ENCODE results near the gene NEURL1. TPM values are rescaled to one million over a fixed set of nuclear protein-coding genes. Genes with fewer than 3 reads are reported as not detected.

NEURL1 gene
- total and polyA plus RNA-seq, 2 donors (not counting 3 experiments of a cell fraction or from before 2014, with no cell fraction given): 0.06 to 0.22 TPM

DNA sequence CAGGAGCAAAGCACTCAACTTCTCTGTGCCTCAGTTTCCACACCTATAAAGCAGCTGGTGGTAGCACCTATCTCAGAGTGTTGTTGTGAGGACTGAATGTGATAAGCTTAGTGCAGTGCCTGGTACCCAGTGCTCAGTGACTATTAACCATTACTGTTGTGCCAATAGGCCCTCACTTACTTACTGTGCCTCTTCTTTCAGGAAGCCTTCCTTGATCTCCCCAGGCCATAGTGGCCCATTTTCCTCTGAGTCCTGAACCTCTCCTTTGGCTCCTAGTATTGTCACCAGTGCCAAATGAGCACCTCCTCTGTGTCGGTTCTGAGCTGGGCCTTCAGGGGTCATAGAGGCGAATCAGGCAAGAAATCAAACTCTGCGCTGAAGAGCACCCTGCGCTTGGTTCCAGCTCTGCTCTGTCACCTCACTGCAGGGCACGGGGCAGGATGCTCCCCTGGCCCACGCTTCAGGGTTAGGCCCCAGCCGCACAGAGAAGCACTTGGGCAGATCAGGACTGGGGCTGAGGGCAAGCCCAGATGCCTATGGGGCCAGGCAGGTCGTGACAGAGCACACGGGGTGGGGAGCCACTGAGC, 37.3 kb upstream of the NEURL1 start:
- Histone ChIP-seq H3K27me3 (ENCODE audit: control insufficient read depth in 2 of 2, insufficient read depth in 2 of 2, low read length in 2 of 2) (no peaks in the 10 kb centered on the region), H3K9me1 (replicated peaks; ENCODE audit: control insufficient read depth, extremely low read depth, insufficient read depth, low read length) (no peaks in the 10 kb centered on the region), H3K9me3 (replicated peaks; ENCODE audit: control insufficient read depth, insufficient read depth, low read length) (no peaks in the 10 kb centered on the region), H3K79me2 (ENCODE audit: control insufficient read depth, insufficient read depth, low read length) (no peaks in the 10 kb centered on the region), H3K4me3 (replicated peaks in 1 of 3; ENCODE audit: insufficient read depth in 1 of 3, low read depth in 1 of 3, low read length in 3 of 3) (no peak overlapping the region), H3K36me3 (ENCODE audit: control insufficient read depth in 2 of 2, extremely low read depth in 1 of 2, insufficient read depth in 2 of 2, low read length in 2 of 2) (no peaks in the 10 kb centered on the region), H3K4me1 (ENCODE audit: control insufficient read depth, extremely low read depth, insufficient read depth, low read length) (peaks cover 12% of the 10 kb centered on the region), H3K27ac (ENCODE audit: insufficient read depth, low read depth, low read length) (no peak overlapping the region), H3K9ac (replicated peaks; ENCODE audit: extremely low read depth, insufficient read depth, low read length) (no peak overlapping the region), H2AFZ (ENCODE audit: low read depth, low read length) (no peak overlapping the region), H3K4me2 (ENCODE audit: insufficient read depth, low read length) (no peak overlapping the region), H4K20me1 (replicated peaks; ENCODE audit: control insufficient read depth, extremely low read depth, insufficient read depth, low read length) (no peaks in the 10 kb centered on the region)
- FAIRE-seq: no peak
- dilution Hi-C loops (cut with MboI; ENCODE audit: extremely low pct_ligation_motif_present, low sequenced_read_pairs): no loop called here
- ChIA-PET CTCF (no interaction called here), POLR2A (no interaction called here)
- BruUV-seq (replicated peaks): no TSS peak
- DNase-seq (ENCODE audit: low read depth, low spot score): no peak
- intact Hi-C loops (cut with micrococcal nuclease): no loop called here
- TF ChIP-seq FOS (IDR thresholded peaks at IDR 0.05; ENCODE audit: borderline replicate concordance, insufficient read depth, low read length) (no peak), GATA2 (IDR thresholded peaks at IDR 0.05; ENCODE audit: insufficient read depth, insufficient read length, low read depth, low read length) (no peak), EZH2 (IDR thresholded peaks at IDR 0.05; ENCODE audit: borderline replicate concordance, low read depth, low read length, severe bottlenecking) (no peak), POLR2A (IDR thresholded peaks at IDR 0.05; ENCODE audit: low read depth, low read length) (no peak), MYC (IDR thresholded peaks at IDR 0.05; ENCODE audit: low read depth, low read length) (no peak), MAX (IDR thresholded peaks at IDR 0.05; ENCODE audit: insufficient read depth, insufficient read length) (no peak), JUN (IDR thresholded peaks at IDR 0.05; ENCODE audit: borderline replicate concordance, insufficient read depth, insufficient read length, low read depth) (no peak), POLR2AphosphoS5 (IDR thresholded peaks at IDR 0.05; ENCODE audit: insufficient read depth, low read depth, low read length) (no peak)
- TF ChIP-seq, protein P1, sequence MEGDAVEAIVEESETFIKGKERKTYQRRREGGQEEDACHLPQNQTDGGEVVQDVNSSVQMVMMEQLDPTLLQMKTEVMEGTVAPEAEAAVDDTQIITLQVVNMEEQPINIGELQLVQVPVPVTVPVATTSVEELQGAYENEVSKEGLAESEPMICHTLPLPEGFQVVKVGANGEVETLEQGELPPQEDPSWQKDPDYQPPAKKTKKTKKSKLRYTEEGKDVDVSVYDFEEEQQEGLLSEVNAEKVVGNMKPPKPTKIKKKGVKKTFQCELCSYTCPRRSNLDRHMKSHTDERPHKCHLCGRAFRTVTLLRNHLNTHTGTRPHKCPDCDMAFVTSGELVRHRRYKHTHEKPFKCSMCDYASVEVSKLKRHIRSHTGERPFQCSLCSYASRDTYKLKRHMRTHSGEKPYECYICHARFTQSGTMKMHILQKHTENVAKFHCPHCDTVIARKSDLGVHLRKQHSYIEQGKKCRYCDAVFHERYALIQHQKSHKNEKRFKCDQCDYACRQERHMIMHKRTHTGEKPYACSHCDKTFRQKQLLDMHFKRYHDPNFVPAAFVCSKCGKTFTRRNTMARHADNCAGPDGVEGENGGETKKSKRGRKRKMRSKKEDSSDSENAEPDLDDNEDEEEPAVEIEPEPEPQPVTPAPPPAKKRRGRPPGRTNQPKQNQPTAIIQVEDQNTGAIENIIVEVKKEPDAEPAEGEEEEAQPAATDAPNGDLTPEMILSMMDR (IDR thresholded peaks at IDR 0.05; ENCODE audit: extremely low read depth in 1 of 2, insufficient read depth in 1 of 2, low read depth in 1 of 2, low read length in 2 of 2): no peak

Data from endothelial cell of umbilical vein (primary cell).